Ishikawa (cell line): ENCODE results near the gene COX8A.

Experiments
- CEBPB ChIP-seq: IDR thresholded peaks from 2 replicates; pipeline ENCODE4 v1.6.1; 2012
- CREB1 ChIP-seq: IDR thresholded peaks from 2 replicates; pipeline ENCODE4 v1.6.1; 2012; ENCODE audit warnings: low read depth
- EGR1 ChIP-seq: IDR thresholded peaks from 2 replicates; pipeline ENCODE4 v1.6.1; 2012
- EP300 ChIP-seq: IDR thresholded peaks from 2 replicates; pipeline ENCODE4 v1.6.1; 2012; ENCODE audit warnings: borderline replicate concordance
- FOXM1 ChIP-seq: IDR thresholded peaks from 2 replicates; pipeline ENCODE4 v1.6.1; 2012; ENCODE audit warnings: low read depth, borderline replicate concordance
- MAX ChIP-seq: IDR thresholded peaks from 2 replicates; pipeline ENCODE4 v1.6.1; 2012
- NFIC ChIP-seq: IDR thresholded peaks from 2 replicates; pipeline ENCODE4 v1.6.1; 2012
- RAD21 ChIP-seq: IDR thresholded peaks from 2 replicates; pipeline ENCODE4 v1.6.1; 2012; ENCODE audit warnings: low read depth
- REST ChIP-seq: IDR thresholded peaks from 2 replicates; pipeline ENCODE4 v1.6.1; 2012; ENCODE audit warnings: low read depth, mild to moderate bottlenecking
- TAF1 ChIP-seq: IDR thresholded peaks from 2 replicates; pipeline ENCODE4 v1.6.1; 2012; ENCODE audit warnings: low read depth, mild to moderate bottlenecking
- TCF12 ChIP-seq: IDR thresholded peaks from 2 replicates; pipeline ENCODE4 v1.6.1; 2012; ENCODE audit warnings: low read depth
- TEAD4 ChIP-seq: IDR thresholded peaks from 2 replicates; pipeline ENCODE4 v1.6.1; 2012
- USF1 ChIP-seq: IDR thresholded peaks from 2 replicates; pipeline ENCODE4 v1.6.1; 2012
- YY1 ChIP-seq: IDR thresholded peaks from 2 replicates; pipeline ENCODE4 v1.6.1; 2012; ENCODE audit warnings: low read depth
- ZBTB7A ChIP-seq: IDR thresholded peaks from 2 replicates; pipeline ENCODE4 v1.6.1; 2012; ENCODE audit warnings: low read depth

COX8A gene

GRCh38 chr11:64003807-64004589 is 29.6 kb downstream of the COX8A start:
- TF ChIP-seq NFIC (no peak), RAD21 (no peak), CREB1 (no peak), YY1 (no peak), ZBTB7A (no peak), EP300 (no peak), TAF1 (no peak), MAX (no peak), FOXM1 (no peak), CEBPB (no peak), TCF12 (no peak), TEAD4 (no peak), REST (no peak)

- TF ChIP-seq CEBPB: no peak
- TF ChIP-seq TEAD4: no peak
- no peak for TF ChIP-seq FOXM1
- no peak for TF ChIP-seq USF1
- no peak for TF ChIP-seq ZBTB7A
- TF ChIP-seq REST: no peak
- no peak for TF ChIP-seq RAD21
- no peak for TF ChIP-seq EP300
- TF ChIP-seq EGR1: no peak
- TF ChIP-seq YY1: no peak
- TF ChIP-seq TAF1: no peak
- no peak for TF ChIP-seq MAX
- TF ChIP-seq TCF12: no peak
- no peak for TF ChIP-seq CREB1
- TF ChIP-seq NFIC: no peak
Measured at GRCh38 chr11:64004590-64004984, 30.2 kb downstream of the COX8A start.

GRCh38 chr11:64005691-64006090 is 31.3 kb downstream of the COX8A start:
- no peak for TF ChIP-seq YY1
- no peak for TF ChIP-seq USF1
- no peak for TF ChIP-seq EP300
- no peak for TF ChIP-seq CEBPB

GRCh38 chr11:64006398-64006797 is 32.0 kb downstream of the COX8A start:
- TF ChIP-seq USF1 (no peak), MAX (no peak), NFIC (no peak), FOXM1 (no peak), TEAD4 (no peak), CREB1 (no peak), CEBPB (no peak), EGR1 (no peak), ZBTB7A (no peak), REST (no peak), EP300 (no peak)
